HL-60 (cell line): Measurements from ENCODE around the gene PDXK.

Experiments
- CTCF ChIP-seq: IDR thresholded peaks from one replicate; pipeline ENCODE4 v1.5.1; 2011; ENCODE audit warnings: low read length, control low read depth, inconsistent platforms; ENCODE audit not compliant: insufficient read depth
- REST ChIP-seq: IDR thresholded peaks from 2 replicates; pipeline ENCODE4 v1.6.1; 2012; ENCODE audit warnings: low read depth; ENCODE audit not compliant: insufficient replicate concordance

- TF ChIP-seq CTCF: no peak
- no peak for TF ChIP-seq REST
These were observed 45.1 kb downstream of the PDXK start for GRCh38 chr21:43763901-43764523.
